SH-SY5Y (cell line): Measurements from ENCODE around the gene PLA2G4F.

ENCODE experiments used
- GATA2 ChIP-seq: IDR thresholded peaks from 2 replicates; pipeline ENCODE4 v1.6.1; 2011; ENCODE audit warnings: mild to moderate bottlenecking, low read depth, low read length
- GATA3 ChIP-seq: IDR thresholded peaks from 2 replicates; pipeline ENCODE4 v1.6.1; 2011; ENCODE audit warnings: low read depth, mild to moderate bottlenecking, low read length, moderate library complexity

The PLA2G4F gene

DNA sequence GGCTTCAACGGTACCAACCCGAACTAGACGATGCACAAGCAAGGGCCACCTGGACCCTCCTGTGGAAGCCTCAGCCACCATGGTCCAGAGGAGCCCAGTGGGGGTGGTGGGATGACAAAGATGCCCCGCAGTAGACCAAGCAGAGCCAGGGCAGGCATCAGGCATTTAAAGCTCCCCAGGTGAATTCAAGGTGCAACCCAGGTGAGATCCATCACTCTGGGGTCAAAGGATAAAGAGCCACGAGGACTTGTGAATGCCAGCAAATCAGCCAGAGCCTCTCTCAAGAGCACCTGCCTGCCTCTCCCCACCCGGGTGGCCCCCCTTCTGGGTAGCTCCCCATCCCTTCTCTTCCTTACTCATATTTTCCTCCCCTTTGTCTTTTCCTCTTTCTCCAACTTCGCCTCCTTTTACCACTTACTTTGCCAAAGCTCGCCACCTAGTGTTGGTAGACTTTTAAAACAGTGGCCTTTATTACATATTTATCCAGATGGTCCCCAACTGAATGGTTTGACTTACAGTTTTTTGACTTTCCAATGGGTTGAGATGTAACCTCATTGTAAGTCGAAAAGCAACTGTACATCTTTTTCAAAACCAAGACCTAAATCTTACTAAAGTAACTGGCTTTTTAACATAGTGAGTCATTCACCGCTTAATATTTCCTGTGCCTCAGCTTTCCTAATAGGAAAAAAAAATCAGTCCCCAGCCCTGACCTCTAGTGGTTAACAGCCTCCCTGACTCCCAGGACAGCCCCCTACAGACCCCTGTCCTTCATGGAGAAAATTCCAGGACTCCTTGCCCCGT is 18.8 kb downstream of the PLA2G4F start:
- no peak for TF ChIP-seq GATA2
- TF ChIP-seq GATA3: no peak

DNA sequence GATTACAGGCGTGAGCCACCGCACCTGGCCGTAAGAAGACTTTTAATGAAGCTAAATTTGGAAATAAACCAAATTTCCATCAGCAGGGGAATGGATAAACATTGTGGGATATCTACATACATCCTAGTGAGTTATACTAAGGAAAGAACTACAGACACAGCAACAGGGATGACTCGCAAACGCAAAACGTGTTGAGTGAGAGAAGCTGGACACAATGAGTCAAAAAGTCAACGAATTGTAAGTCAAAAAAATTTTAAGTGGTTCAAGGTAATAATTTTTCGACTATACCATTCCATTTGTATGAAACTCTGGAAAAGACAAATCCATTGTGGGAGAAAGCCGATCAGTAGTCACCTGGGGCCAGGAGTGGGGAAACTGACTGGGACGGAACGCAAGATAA is 19.9 kb downstream of the PLA2G4F start:
- TF ChIP-seq GATA2: no peak
- no peak for TF ChIP-seq GATA3

DNA sequence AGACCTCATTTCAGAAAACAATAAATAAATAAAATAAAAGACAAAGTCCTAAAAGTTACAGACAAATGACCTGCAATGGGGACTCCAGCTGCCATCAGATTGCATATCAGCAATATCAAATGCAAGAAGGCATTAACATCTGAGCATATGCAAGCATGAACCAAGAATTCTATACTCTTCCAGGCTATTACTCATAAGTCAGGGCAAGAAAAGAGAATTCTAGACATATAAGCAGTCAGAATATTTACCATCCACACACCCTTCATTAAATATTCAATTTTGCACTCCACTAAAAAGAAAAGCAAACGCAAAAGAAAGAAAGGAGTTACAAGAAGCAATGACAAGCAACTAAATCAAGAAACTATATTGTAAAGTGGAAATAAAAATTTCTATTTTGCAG is 21.1 kb downstream of the PLA2G4F start:
- TF ChIP-seq GATA3 (no peak), GATA2 (no peak)

DNA sequence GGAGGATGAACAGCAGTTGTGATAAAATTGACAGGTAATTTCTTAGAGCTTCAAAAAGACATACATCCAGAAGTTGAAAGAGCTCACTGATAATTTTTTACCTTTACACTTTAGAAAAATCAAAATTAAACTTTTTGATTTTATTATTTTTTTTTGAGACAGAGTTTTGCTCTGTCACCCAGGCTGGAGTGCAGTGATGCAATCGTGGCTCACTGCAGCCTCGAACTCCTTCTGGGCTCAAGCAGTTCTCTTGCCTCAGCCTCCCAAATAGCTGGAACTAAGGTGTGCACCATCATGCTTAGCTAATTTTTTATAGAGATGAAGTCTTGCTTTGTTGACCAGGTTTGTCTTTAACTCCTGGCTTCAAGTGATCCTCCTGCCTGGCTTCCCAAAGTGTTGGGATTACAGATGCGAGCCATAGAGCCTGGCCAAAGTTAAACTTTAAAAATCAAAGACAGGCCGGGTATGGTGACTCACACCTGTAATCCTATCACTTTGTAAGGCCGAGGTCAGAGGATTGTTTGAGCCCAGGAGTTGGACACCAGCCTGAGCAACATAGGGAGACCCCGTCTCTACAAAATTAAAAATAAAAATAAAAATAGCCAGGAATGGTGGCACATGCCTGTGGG is 21.7 kb downstream of the PLA2G4F start:
- TF ChIP-seq GATA3 (no peak), GATA2 (no peak)

DNA sequence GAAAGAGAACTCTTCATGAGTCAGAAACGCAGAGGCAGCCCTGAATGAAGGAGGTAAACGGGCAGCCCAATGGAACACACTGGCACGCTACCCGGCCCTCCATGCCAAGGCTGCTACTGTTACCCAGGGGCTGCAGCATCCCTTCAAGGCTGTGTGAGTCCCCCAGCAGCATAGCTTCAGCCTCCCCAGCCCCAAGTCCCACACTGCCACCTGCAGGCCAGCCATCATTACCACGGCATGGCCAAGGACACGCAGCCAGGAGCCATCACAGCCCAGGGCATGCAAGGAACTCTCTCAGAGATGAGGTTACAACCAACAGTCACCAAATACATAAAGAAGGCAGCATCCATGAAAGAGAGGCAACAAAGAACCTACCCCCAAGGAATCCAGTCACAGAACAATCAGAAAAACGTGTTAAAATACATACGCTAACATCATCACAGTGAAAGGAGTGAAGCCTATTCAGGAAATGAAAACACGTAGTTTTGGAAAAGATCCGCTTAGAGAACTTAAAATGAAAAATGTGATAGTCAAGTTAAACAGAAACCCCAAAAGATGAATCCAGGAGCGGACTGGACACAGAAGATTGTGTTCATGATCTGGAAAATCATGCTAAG is 22.4 kb downstream of the PLA2G4F start:
- TF ChIP-seq GATA2: no peak
- no peak for TF ChIP-seq GATA3

DNA sequence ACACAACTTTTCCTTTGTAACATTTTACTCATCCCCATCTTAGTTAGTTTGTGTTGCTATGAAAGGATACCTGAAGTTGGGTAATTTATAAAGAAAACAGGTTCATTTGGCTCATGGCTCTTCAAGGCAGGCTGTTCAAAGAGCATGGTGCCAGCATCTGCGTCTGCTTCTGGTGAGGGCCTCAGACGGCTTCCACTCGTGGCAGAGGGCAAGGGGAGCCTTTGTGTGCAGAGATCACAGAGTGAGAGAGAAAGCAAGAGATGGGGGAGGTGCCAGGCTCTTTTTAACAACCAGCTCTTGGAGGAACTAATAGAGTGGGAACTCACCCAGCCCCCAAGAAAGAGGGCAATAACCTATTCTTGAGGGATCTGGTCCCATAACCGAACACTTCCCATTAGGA is 23.1 kb downstream of the PLA2G4F start:
- TF ChIP-seq GATA2: no peak

DNA sequence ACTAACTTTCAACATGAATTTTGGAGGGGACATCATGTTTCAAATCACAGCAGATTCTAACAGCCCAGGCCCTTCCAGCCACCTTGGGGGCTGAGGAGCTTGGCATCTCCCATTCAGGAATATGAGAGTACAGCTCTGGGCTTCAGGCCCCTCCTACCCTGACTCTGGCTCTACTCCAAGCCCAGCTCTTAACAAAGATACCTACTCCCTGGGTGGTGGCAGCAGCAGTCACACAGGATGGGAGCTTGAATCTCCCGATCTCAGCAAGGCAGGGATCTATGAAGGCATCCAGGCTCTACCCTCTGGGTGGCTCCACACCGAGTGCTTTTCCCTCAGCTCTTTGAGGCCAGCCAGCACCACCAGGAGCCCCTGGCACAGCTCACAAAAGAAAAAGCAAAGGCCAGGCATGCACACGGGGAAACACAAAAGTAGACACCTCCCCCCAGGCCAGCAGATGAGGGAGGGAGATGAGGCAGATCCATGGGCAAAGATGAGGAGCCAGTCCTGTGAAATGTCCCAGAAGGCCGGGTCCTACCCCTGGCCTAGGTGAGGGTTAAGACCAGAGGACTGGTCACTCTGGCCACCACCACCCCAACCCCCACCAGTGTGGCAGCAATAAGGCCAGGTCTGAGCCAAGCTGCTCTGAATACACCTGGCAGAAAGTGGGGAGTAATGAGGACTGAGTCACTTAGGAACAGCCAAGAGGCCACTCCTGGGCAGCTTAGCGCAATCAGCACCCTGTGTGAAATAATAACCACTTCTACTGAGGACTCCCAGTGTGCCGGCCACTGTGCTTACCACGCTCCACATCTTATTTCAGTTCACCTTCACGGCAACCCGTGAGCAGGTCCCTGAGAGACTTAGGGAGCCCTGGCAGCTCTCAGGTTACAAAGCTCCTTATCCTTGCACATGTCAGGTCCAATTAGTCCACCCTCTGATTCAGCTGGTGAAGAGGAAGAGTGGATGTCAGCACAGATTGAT is 24.3 kb downstream of the PLA2G4F start:
- no peak for TF ChIP-seq GATA3
- TF ChIP-seq GATA2: no peak

DNA sequence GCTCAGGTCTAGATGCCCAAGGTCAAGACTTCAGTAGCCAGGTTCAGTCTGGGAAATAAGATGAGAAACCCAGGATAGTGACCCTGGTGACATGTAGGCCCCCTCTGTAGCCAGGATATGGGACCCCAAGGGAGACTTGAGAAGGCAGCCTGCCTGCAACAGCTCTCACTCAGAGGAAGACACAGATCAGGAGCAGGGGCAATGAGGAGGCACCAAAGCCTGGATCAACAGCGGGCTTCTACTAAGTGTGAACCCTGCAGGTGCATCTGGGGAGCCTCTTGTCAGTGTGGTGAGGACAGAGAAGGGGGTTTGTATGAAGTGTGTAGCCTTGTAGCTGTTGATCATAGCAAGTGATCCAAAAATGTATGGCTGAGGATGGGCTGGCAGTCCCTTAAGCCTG is 25.4 kb downstream of the PLA2G4F start:
- TF ChIP-seq GATA3 (no peak), GATA2 (no peak)

DNA sequence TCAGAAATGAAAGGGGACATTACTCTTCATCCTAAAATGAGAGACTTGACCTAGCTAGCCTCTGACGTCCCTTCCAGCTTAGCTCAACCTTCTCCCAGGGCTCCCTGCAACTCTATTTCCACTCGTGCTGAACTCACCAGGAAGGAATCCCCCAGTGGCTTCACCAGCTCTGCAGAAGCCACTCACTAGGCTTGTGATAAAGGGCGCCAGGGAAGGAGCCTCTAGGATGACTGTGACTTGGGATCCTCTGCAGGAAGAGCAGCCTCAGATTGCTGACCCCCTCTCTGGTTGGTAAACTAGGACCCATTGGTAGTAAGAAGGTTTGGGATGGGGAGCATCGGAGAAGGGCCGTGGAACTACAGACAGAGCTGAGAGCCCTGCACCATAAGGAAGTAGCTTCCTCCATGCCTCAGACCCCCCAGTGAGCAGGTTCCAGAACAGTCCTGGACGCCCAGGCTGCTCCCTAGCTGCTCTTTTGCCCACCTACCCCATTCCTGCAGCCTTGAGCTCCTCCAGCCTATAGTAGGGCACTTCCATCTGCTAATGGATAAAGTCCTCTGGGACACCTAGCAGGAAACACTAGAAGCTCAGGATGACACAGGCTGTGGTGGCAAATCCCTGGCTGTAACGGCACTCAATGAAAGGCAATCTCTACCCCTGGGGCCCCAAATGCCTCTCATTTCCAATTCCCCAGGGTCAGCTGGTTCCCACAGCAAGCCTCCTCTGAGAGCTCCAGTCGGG is 26.0 kb downstream of the PLA2G4F start:
- no peak for TF ChIP-seq GATA2
- no peak for TF ChIP-seq GATA3

DNA sequence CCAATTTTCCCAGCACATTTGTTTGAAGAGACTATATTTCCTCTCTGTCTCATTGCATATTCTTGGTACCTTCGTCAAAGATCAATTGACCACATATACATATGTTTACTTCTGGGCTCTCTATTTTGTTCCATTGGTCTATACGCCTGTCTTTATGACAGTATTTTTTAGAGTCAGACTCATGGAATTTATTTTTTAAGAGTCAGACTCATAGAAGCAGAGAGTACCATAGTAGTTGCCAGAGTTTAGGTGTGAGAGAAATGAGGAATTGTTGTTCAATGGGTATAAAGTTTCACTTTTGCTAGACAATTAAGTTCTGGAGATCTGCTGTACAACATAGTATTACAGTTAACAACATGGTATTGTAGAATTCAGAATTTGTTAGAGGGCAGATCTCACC is 27.1 kb downstream of the PLA2G4F start:
- TF ChIP-seq GATA3: no peak
- TF ChIP-seq GATA2: no peak

DNA sequence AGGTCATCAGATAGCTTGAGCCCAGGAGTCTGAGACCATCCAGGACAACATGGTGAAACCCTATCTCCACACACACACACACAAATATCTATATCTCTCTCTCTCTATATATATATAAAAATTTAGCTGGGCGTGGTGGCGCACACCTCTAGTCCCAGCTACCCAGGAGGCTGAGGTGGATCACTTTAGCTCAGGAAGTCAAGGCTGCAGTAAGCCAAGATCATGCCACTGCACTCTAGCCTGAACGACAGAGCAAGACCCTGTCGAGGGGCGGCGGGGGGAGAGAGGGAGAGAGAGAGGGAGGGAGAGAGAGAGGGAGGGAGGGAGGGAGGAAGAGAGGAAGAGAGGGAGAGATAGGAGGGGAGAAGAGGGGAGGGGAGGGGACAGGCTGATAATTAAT is 28.0 kb downstream of the PLA2G4F start:
- TF ChIP-seq GATA2 (no peak), GATA3 (no peak)

DNA sequence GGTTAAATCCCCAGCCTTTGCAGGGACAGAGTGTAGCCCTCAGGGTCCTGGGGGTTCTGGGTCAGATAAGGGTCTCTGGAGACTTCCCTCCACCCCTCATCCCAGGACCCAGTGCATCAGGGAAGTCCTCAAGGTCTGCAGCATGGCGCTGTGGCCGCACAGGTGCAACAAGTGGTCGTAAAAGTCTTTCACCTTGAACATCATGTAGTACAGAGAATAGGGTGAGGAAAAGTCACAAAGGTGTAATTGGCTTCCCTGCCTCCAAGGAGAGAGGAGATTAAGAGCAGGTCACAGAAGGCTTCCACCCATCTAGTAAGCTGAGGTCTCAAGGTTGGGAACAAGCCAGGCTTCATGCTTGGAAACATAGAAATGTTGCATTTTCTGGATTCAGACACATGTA is 32.9 kb downstream of the PLA2G4F start:
- no peak for TF ChIP-seq GATA2

DNA sequence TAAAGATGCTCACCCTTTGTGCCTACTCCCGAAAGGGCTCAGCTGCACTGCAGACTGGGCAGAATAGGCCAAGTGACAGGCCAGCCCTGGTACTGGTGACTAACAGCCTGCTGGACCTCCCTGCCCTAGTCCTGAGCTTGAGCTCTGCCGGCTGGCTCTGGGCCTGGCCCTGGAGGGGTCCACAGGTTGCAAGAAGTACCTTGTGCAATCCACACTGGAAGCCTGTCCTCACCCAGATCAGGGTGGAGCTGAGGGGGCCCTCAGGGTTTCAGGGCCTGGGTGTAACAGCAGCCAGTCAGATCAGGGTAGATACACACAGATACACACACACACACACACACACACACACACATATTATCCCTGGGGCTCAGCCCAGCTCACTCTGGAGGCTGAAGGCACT is 34.8 kb downstream of the PLA2G4F start:
- TF ChIP-seq GATA2 (no peak), GATA3 (no peak)

DNA sequence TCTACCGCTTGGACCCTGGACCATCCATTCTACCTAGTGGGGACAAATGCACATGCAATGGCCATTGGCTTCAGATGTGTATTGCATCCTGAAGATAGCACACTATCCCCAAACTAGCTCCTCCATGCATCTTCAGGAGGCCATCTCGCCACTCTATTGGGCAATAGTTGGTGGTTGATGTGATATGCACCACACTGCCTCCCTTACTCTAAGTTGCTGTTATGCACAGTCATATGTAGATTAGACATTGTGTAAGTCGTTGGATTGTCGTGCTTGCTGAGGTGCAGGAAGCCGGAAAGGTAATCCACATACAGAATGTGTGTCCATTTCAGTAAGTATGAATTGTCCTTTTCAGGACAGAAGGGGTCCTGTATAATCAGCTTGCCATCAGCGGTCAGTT is 35.4 kb downstream of the PLA2G4F start:
- no peak for TF ChIP-seq GATA2
- no peak for TF ChIP-seq GATA3
